K562 (cell line): Measurements from ENCODE around the gene UNC5B. TPM values are rescaled to one million over a fixed set of nuclear protein-coding genes. Genes with fewer than 3 reads are reported as not detected.

Source experiments
- HCFC1 ChIP-seq: IDR thresholded peaks from 2 replicates; pipeline ENCODE4 v1.6.1; 2012; ENCODE audit warnings: low read depth, low read length, improper control_type of control experiment
- HDAC2 ChIP-seq: fragments of 450-650 bp; IDR thresholded peaks from 2 replicates; pipeline ENCODE4 v1.6.1; 2016; ENCODE audit warnings: mild to moderate bottlenecking
- HLTF ChIP-seq: fragments of 450-650 bp; IDR thresholded peaks from 2 replicates; pipeline ENCODE4 v1.6.1; 2016
- MEIS2 ChIP-seq: fragments of 450-650 bp; IDR thresholded peaks from 2 replicates; pipeline ENCODE4 v1.6.1; 2014; ENCODE audit warnings: mild to moderate bottlenecking; ENCODE audit not compliant: partially characterized antibody
- POLR2H ChIP-seq: IDR thresholded peaks from 2 replicates; pipeline ENCODE4 v1.6.1; 2016; ENCODE audit warnings: missing genetic modification characterization, low read depth, mild to moderate bottlenecking, control low read depth, missing compliant biosample characterization, moderate library complexity
- PRDM10 ChIP-seq: fragments of 450-650 bp; IDR thresholded peaks from 2 replicates; pipeline ENCODE4 v1.6.1; 2018; ENCODE audit not compliant: partially characterized antibody
- RHOXF2B ChIP-seq: fragments of 250-450 bp; sonication (Bioruptor Pico); conservative IDR thresholded peaks from 2 replicates; pipeline ENCODE4 v1.5.1; 2021
- RREB1 ChIP-seq: fragments of 250-450 bp; sonication (Bioruptor Pico); IDR thresholded peaks from 2 replicates; pipeline ENCODE4 v1.4.0; 2020
- RUNX1 ChIP-seq: sonication (generic); IDR thresholded peaks from 2 replicates; pipeline ENCODE4 v1.6.1; 2016; ENCODE audit warnings: antibody characterized with exemption, low read depth
- WHSC1 ChIP-seq: IDR thresholded peaks from one replicate; pipeline ENCODE4 v1.6.1; 2012; ENCODE audit warnings: low read length, control low read depth, inconsistent platforms
- ZBTB26 ChIP-seq: fragments of 450-650 bp; formaldehyde crosslinking; IDR thresholded peaks from 2 replicates; pipeline ENCODE4 v1.4.0; 2022; ENCODE audit warnings: missing genetic modification characterization
- ZNF592 ChIP-seq: fragments of 450-650 bp; IDR thresholded peaks from 2 replicates; pipeline ENCODE4 v1.6.1; 2017; ENCODE audit warnings: antibody characterized with exemption, mild to moderate bottlenecking
- polyA plus RNA-seq, 8 experiments: library from polyadenylated mRNA; depleted of rRNA in 4 of 8; stranded (reverse) in 5 of 8; unstranded in 3 of 8; fragments of >200 nt; fragmentation: Nextera tagmentation in 2 of 8; fragmentation: Illumina TruSeq in 1 of 8; extraction: Ambion mirVana in 2 of 8; extraction: Trizol in 1 of 8; gene quantifications; 2 replicates each; pipeline versions ENCODE4 v1.2.1 to v1.2.3, GENCODE V29; 2011 to 2014; ENCODE audit warnings: inconsistent platforms in 1 of 8, missing spikeins in 1 of 8
- total RNA-seq, 7 experiments: library from RNA; depleted of rRNA in 6 of 7; stranded (reverse); fragments of >200 nt in 6 of 7; fragmentation: Illumina TruSeq in 2 of 7; extraction: Trizol in 2 of 7; gene quantifications; 2 replicates each; pipeline versions ENCODE4 v1.2.1 to v1.2.3, GENCODE V29; 2011 to 2021; ENCODE audit warnings: low replicate concordance in 1 of 7

Gene UNC5B
- total and polyA plus RNA-seq, 9 of the 15 experiments (the other 6 are each of a cell fraction or from before 2014, with no cell fraction given), result 0.10 to 8.4 (median 2.1) TPM

GRCh38 chr10:71266147-71266917 lies 54.0 kb downstream of the UNC5B start (continued):
- peak; percentile 79 for TF ChIP-seq ZNF592
- peak; percentile 85; the same call in 1 of the 2 replicates for TF ChIP-seq RREB1 (CRISPR knock-in tag)
- TF ChIP-seq RHOXF2B, result no peak; the same call in 1 of the 2 replicates
- no peak for TF ChIP-seq WHSC1
- peak; percentile 66; the same call in 1 of the 2 replicates for TF ChIP-seq HDAC2
- TF ChIP-seq ZBTB26 (CRISPR knock-in tag), result peak; percentile 30; the same call in 1 of the 2 replicates
- no peak for TF ChIP-seq HCFC1
- no peak; the same call in 1 of the 2 replicates for TF ChIP-seq HLTF
- TF ChIP-seq RUNX1, result no peak
- peak; percentile 77 for TF ChIP-seq POLR2H (tag)
- TF ChIP-seq MEIS2, result no peak
- peak; percentile 56 for TF ChIP-seq PRDM10
